Body of pancreas (tissue), 4 donors: ENCODE results near the gene COLGALT1. TPM values are rescaled to one million over a fixed set of nuclear protein-coding genes. Genes with fewer than 3 reads are reported as not detected.
"Not testable (repeated sequence)": the region's sequence is repeated elsewhere in the genome, so short reads cannot be mapped to it uniquely, and the experiment has no call there.

Source experiments
- ATAC-seq: fragments of 150-250 bp; one replicate; pipeline ENCODE4 v1.9.1; 2016
- DNase-seq, 4 donors: peaks; one replicate each; pipeline ENCODE4 v3.0.0-alpha.2; 2019
- H3K27ac ChIP-seq, 4 donors: fragments of 200-600 bp; sonication (generic); 1 replicate in 3 of 4; 2 replicates in 1 of 4; pipeline versions ENCODE4 v1.5.1 to v1.6.1; 2016 to 2019; ENCODE audit warnings: mild to moderate bottlenecking in 1 of 4, mixed read lengths in 1 of 4, moderate library complexity in 1 of 4
- H3K27me3 ChIP-seq, 2 donors: fragments of 200-600 bp; sonication (generic); one replicate each; pipeline ENCODE4 v1.6.0; 2016; ENCODE audit warnings: mild to moderate bottlenecking in 1 of 2
- H3K36me3 ChIP-seq, 2 donors: fragments of 200-600 bp; sonication (generic); replicated peaks in 1 of 2; 2 replicates each; pipeline ENCODE4 v1.5.1; 2016; ENCODE audit warnings: low read depth in 2 of 2; ENCODE audit not compliant: insufficient read depth in 1 of 2
- H3K4me1 ChIP-seq: fragments of 200-600 bp; sonication (generic); one replicate; pipeline ENCODE4 v1.6.0; 2016
- H3K4me3 ChIP-seq, 2 donors: fragments of 200-600 bp; sonication (generic); 1 replicate in 1 of 2; 2 replicates in 1 of 2; pipeline ENCODE4 v1.5.1; 2016 to 2019
- H3K9me3 ChIP-seq, 3 donors: fragments of 200-600 bp; sonication (generic); 1 replicate in 2 of 3; 2 replicates in 1 of 3; pipeline ENCODE4 v1.5.1; 2016
- POLR2A ChIP-seq, 3 donors: fragments of 450-650 bp; IDR thresholded peaks; one replicate each; pipeline ENCODE4 v1.6.1; 2016; ENCODE audit warnings: antibody characterized with exemption in 3 of 3, mild to moderate bottlenecking in 2 of 3
- WGBS, 2 donors: methylation state at CpG; one replicate each; pipeline ENCODE4 v1.1.5; 2017; 5-methylcytosine and 5-hydroxymethylcytosine counted together
- intact Hi-C: fragments of 100-400 bp; cut with DNase I; formaldehyde crosslinking; loops from one replicate; pipeline ENCODE4 v1.15.1; 2023
- total RNA-seq, 2 donors: library from RNA; depleted of rRNA; stranded (reverse); fragments of >200 nt; gene quantifications; one replicate each; pipeline ENCODE4 v1.1.0, GENCODE V29; 2016
- TF ChIP-seq, protein P1 (sequence below), 7 experiments: fragments of 450-650 bp in 4 of 7; fragments of 200-600 bp in 3 of 7; sonication (generic) in 3 of 7; IDR thresholded peaks; one replicate each; pipeline ENCODE4 v1.5.1; 2016 to 2019; ENCODE audit warnings: antibody characterized with exemption in 7 of 7

Gene COLGALT1
- total RNA-seq, 2 donors from 2014 or later, result 38.9 to 41.5 TPM

GRCh38 chr19:17584132-17584531, 28.7 kb downstream of the COLGALT1 start:
- no peak overlapping the region for H3K4me3 ChIP-seq
- no peaks in the 10 kb centered on the region for H3K4me1 ChIP-seq
- no peak for ATAC-seq
- H3K36me3 ChIP-seq, result peaks cover 0 to 7% of the 10 kb centered on the region in 2 donors
- no peaks in the 10 kb centered on the region for H3K27me3 ChIP-seq
- WGBS, 2 donors, result 55 to 58% methylated on average over 3 of the region's 3 CpGs
- no peaks in the 10 kb centered on the region for H3K9me3 ChIP-seq
- no peak for DNase-seq
- intact Hi-C loops, result no loop called here
- no peak overlapping the region for H3K27ac ChIP-seq
- TF ChIP-seq, protein P1, sequence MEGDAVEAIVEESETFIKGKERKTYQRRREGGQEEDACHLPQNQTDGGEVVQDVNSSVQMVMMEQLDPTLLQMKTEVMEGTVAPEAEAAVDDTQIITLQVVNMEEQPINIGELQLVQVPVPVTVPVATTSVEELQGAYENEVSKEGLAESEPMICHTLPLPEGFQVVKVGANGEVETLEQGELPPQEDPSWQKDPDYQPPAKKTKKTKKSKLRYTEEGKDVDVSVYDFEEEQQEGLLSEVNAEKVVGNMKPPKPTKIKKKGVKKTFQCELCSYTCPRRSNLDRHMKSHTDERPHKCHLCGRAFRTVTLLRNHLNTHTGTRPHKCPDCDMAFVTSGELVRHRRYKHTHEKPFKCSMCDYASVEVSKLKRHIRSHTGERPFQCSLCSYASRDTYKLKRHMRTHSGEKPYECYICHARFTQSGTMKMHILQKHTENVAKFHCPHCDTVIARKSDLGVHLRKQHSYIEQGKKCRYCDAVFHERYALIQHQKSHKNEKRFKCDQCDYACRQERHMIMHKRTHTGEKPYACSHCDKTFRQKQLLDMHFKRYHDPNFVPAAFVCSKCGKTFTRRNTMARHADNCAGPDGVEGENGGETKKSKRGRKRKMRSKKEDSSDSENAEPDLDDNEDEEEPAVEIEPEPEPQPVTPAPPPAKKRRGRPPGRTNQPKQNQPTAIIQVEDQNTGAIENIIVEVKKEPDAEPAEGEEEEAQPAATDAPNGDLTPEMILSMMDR (IDR thresholded peaks at IDR 0.05), result no peak
- TF ChIP-seq POLR2A (IDR thresholded peaks at IDR 0.05), result no peak

GRCh38 chr19:17585395-17585794, 29.9 kb downstream of the COLGALT1 start:
- H3K9me3 ChIP-seq, intact Hi-C loops, ATAC-seq, H3K27ac ChIP-seq, H3K36me3 ChIP-seq, H3K4me3 ChIP-seq, H3K27me3 ChIP-seq, DNase-seq, H3K4me1 ChIP-seq: not testable (repeated sequence)
- WGBS, 2 donors, result 46 to 57% methylated on average over 7 of the region's 7 CpGs

- intact Hi-C loops, result no loop called here
- no peaks in the 10 kb centered on the region for H3K9me3 ChIP-seq
- TF ChIP-seq, protein P1 (IDR thresholded peaks at IDR 0.05), result no peak
- TF ChIP-seq POLR2A (IDR thresholded peaks at IDR 0.05), result no peak
- peaks cover 0 to 5% of the 10 kb centered on the region in 2 donors for H3K27me3 ChIP-seq
- no peaks in the 10 kb centered on the region for H3K4me1 ChIP-seq
- no peak for DNase-seq
- no peak overlapping the region for H3K4me3 ChIP-seq
- H3K36me3 ChIP-seq, result no peaks in the 10 kb centered on the region
- no peak overlapping the region for H3K27ac ChIP-seq
- no peak for ATAC-seq
- 80 to 92% methylated on average over 1 of the region's 1 CpG for WGBS, 2 donors
Observed at GRCh38 chr19:17590866-17591265, 35.4 kb downstream of the COLGALT1 start.

GRCh38 chr19:17594296-17594695, 38.8 kb downstream of the COLGALT1 start:
- 46 to 57% methylated on average over 7 of the region's 7 CpGs for WGBS, 2 donors

DNA sequence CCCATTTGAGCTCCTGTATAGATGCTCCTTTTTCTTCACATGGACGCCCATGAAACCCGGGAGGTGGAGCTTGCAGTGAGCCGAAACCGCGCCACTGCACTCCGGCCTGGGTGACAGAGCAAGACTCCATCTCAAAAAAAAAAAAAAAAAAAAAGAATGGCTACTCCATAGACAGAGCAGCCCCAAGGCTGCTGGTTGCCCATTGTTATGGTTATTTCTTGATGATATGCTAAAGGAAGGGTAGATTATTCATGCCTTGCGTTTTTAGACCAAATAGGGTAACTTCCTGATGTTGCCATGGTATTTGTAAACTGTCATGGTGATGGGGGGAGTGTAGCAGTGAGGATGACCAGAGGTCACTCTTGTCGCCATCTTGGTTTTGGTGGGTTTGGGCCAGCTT, 42.6 kb downstream of the COLGALT1 start:
- DNase-seq, ATAC-seq, H3K4me3 ChIP-seq, H3K27ac ChIP-seq, H3K36me3 ChIP-seq, H3K27me3 ChIP-seq, intact Hi-C loops, H3K9me3 ChIP-seq, H3K4me1 ChIP-seq: not testable (repeated sequence)
- WGBS, 2 donors, result 77 to 86% methylated on average over 8 of the region's 8 CpGs

More at GRCh38 chr19:17594296-17594695, 38.8 kb downstream of the COLGALT1 start:
- H3K27ac ChIP-seq, H3K4me3 ChIP-seq, H3K4me1 ChIP-seq, DNase-seq, H3K9me3 ChIP-seq, H3K36me3 ChIP-seq, ATAC-seq, H3K27me3 ChIP-seq, intact Hi-C loops: not testable (repeated sequence)

GRCh38 chr19:17598953-17599352, 43.5 kb downstream of the COLGALT1 start:
- DNase-seq, result no peak
- no peaks in the 10 kb centered on the region for H3K9me3 ChIP-seq
- H3K27me3 ChIP-seq, result no peaks in the 10 kb centered on the region
- no peak overlapping the region for H3K27ac ChIP-seq
- ATAC-seq, result no peak
- 62 to 70% methylated on average over 9 of the region's 9 CpGs for WGBS, 2 donors
- no peak for TF ChIP-seq POLR2A (IDR thresholded peaks at IDR 0.05)
- TF ChIP-seq, protein P1 (IDR thresholded peaks at IDR 0.05), result no peak
- H3K4me3 ChIP-seq, result no peak overlapping the region
- no peaks in the 10 kb centered on the region for H3K36me3 ChIP-seq
- intact Hi-C loops, result no loop called here
- H3K4me1 ChIP-seq, result no peaks in the 10 kb centered on the region
